Retina (tissue), 1 donor: Measurements from ENCODE around the gene KIAA0408.

Experiments used
- DNase-seq: peaks from one replicate; pipeline ENCODE4 v3.0.0-alpha.2; 2016

KIAA0408 gene

DNA sequence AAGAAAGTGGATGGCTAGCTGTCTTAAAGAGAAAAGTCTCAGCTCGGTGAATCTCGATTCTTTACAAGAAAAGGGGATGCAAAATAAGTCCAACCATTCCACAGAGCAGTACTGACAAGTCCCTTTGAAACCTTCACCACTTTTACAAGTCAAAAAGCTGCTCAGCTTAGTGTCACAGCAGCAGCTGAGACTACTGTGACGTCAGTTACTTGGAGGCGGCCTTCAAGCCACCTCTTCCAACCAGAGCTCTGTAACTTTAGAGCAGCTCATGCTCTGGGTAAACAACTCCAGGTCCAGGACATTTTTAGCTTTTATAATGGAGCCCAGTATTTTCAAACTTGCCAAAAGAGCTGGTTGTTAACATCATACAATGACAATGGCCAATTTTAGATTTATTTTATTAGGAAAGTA, at the start of gene KIAA0408:
TSS of gene KIAA0408 (minus strand) at position 159 of the 411 bp plus-strand sequence. CDS start 5,408 bp downstream, outside the sequence.
- no peak for DNase-seq

DNA sequence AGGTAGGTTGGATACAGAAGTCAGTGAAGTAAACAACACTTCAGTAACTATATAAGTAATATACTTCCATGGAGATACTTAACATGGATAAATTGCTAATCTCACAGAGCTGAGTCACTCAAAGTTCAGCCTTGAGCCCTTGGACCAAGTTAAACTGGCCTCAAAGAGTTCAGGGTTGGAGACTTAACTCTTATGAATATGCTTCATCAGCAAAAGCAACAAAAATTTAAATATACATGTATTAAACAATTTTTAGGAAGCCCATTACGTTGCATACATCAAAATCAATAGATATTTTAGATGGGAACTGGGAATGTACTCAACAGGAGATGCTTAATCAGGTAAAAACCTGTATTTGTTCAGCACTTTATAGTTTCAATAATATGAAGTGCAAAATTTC, 47.7 kb upstream of the KIAA0408 start:
- DNase-seq: no peak

DNA sequence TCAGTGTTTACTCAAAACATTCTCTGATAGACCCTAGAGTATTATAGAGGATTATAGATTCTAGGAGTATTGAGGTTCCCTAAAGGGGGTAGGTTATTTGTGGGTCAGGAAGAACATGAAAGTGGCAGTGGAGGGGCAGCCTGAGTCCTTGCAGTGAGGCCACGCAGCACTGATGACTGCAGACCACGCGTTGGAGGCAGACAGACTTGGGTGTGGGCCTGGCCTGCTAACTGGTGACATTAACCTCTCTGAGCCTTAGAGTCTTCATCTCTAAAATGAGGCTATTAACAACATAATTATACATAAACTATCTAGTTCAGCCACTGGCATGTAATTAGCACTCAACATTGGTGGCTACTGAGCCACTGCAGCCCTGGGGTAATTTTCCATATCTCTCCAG, 43.8 kb upstream of the KIAA0408 start:
- no peak for DNase-seq

DNA sequence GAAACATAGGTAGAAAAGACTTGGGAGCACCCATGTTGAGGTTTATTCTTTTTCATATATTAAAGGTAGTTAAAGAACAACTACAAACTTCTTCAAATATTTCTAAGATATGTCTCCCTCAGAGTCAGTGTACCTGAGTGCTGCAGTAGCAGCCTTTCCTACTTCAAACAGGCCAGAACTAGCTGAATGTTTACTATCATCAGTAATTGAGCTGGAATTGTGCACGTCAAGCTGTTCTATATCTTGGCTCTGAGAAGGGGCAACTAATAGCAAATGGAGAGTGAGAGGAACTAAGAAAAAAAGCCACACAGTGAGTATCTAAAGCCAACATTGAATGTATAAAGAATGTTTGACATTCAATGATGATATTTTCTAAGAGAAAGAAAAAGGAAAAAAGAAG, 38.2 kb upstream of the KIAA0408 start:
- no peak for DNase-seq

DNA sequence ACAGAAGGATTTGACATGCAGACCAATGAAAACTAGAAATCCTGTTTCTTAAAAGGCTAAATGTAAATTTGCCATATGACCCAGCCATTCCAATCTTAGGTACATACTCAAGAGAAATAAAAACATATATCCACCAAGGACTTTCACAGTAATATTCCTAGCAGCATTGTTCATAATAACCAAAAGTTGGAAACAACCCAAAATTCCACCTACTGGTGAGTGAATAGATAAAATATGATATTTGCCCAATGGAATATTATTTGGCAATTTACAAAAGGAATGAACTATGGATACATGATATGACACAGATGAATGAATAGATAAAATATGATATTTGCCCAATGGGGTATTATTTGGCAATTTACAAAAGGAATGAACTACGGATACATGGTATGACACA, 37.3 kb upstream of the KIAA0408 start:
- no peak for DNase-seq

DNA sequence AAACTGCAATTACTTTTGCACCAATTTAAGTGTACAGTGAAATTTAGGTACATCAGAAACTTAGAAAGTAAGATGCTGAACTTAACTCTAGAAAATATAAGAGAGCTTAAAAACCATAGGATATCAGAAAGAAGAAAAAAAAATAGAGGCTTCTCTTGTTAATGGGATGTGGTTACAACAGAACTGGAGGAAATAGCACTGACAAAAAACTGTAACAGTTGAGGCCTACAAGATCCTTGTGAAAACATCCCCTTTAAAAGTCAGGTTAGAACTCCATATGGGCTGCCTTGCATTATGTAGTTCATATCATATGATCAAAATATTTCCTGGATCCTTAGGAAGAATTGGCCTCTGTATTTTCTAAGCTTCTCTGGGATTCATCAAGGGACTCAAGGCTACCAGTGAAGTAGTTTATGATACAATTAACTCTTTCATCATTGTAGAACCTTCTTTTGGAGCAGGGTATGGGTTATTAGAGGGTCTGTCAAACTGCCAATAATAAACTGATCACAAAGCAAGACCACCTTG, 35.1 kb upstream of the KIAA0408 start:
- no peak for DNase-seq

DNA sequence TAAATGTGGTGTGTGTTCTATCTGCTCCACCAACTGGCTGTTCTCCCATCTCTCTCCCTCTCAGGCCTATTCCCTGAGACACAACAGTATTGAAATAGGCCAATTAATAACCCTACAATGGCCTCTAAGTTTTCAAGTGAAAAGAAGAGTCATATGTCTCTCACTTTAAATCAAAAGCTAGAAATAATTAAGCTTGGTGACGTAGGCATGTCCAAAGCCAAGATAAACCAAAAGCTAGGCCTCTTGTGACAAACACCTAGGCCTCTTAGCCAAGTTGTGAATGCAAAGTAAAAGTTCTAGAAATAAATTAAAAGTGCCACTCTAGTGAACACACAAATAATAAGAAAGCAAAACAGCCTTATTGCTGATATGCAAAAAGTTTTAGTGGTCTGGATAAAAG, 30.1 kb upstream of the KIAA0408 start:
- DNase-seq: no peak

DNA sequence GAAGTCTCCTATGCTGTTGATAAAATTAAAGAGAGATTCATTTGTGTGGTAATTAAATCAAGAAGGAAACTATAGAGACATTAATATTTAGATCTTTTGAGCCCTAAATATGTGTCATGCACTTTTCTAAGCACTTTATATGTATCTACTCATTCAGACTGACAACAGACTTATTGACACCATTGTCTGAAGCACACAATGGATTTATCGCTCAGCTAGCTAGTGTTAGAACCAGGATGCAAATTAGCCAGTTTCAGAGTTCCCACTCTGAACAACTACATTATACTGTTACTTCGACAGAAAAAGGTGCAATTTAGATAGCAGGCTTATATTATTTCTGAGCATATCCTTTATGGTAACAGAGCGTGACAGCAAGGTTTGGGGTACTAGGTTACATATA, 27.7 kb upstream of the KIAA0408 start:
- no peak for DNase-seq

DNA sequence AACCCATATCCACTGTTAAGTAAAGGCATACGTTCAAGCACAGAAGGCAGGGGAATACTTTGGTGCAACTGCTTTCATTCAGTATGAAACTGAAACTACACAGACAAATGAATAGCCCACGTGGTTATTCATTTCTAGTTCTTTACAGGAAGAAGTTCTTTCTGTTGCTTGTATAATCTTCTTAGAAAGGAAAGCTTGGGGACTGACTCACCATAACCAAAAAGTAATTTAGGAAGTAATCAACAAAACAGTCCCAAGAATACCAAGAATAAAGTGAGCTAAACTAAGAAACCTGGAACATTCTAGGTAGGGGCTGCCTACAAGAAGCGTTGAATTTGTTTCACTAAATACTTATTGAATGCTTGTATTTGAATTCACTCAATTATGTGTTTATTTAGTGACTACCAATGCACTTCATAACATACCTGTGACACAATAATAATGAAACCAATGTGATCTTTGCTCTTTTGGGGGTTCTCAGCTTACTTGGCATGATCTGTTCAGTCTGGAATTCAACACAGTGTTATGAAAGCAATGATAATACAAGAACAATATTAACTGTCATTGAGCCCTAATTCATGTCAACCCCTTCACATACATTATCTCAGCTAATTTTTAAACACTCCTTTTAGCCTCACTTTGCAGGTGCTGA, 25.1 kb upstream of the KIAA0408 start:
- DNase-seq: no peak

DNA sequence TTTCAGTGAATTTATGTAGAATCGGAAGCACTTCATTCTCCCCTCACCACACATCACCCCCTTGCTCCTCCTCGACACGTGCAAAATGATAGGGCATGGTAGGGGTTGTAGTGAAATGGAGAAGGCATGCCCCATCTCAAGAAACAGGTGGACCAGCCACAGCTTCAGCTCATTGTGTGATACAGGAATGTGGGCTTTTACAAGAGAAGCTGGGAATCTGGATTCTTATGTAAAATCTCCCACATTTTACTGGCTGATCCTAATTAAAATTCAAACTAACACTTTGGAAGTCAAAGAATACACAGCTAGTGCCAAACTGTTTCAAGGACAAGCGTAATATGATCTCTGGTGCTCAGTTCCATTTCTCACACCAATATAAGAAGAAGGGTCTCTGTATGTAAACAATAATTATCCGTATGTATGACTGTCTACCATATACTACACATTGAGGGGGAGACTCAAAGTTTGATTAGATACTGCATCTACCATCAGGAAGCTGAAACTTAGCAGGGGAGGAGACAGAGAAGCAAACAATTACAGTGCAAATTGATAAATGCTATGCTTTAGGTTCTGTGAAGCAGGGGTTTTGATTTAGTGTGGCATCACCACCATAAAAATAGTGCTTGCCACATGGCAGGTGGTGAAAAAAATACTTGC, 24.3 kb upstream of the KIAA0408 start:
- DNase-seq: no peak

DNA sequence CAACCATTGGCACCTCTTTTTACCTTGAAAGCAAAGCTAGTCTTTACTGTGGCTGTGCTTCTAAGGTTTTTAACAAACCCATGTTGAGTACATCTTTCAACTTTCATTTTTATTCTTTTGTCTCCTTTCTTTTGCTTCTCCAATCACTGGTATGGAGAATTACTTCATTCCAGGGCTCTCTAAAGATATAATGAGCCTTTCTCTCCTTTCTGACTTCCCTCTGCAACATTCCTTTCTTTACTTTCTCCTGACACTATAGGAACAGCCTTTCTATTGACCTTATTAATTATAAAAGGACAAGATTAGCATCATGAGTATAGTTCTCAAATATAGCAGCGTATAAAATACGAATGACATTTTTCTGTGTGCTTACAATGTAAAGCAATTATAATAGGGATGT, 23.1 kb upstream of the KIAA0408 start:
- DNase-seq: no peak

DNA sequence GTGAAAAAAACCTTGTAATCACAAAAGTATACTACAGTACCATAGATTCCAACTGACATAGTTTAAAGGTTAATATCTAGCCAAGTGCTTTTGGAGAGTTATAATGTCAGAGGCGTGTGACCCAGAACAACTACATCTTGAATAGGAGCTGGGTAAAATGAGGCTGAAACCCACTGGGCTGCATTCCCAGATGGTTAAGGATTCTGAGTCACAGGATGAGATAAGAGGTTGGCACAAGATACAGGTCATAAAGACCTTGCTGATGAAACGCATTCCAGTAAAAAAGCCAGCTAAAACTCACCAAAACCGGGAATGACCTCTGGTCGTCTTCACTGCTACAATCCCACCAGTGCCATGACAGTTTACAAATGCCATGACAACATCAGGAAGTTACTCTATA, 22.4 kb upstream of the KIAA0408 start:
- DNase-seq: no peak

DNA sequence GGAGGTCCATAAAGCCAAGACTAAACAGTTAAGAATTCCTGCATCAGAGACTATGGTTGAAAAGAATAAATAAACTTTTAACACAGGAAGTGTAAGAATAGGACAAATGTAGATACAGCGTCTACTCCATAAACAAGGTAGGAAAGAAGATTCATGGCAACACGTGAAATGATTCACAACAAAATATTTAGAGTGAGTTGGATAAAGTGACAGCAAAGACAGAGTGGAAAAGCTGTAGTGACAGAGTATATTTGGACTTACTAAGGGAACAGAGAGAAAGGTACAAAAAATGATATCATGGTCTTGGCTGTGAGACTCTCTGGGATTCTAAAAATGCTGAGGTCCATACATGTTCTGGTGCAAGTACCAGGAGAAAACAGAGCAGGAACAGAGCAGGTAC, 21.9 kb upstream of the KIAA0408 start:
- no peak for DNase-seq

DNA sequence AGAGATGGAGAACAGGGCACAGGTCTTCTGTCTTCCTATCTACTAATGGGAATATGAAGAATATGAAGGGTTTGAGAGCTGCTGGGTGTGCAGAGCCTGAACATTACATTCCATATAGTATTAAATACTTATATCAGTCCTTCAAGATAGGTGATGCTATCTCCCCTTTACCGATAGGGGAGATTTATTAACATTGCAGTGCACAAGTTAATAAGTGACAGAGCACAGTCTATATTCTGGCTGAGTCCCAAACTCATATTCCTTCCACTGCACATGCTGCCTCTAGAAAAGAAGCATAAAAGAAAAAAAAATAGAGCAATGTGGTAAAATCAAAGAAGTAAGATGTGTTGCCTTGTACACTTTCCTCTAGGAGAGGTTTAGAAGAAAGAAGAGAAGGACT, 18.5 kb upstream of the KIAA0408 start:
- no peak for DNase-seq

DNA sequence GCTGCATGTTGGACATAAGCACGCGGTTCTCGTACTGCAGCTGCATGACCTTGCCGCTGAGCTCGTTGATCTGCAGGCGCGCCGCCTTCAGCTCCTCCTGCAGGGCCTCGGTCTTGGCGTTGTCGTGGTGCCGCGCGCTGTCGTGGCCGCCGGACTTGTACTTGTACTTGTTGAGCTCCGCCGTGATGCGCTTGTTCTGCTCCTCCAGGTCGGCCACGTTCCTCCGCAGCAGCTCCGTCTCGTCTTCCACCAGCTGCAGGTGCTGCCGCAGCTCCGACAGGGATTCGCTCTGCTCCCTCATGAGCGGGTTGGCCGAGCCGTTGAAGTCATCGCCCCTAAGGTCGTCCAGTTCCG, 16.6 kb upstream of the KIAA0408 start:
- no peak for DNase-seq

DNA sequence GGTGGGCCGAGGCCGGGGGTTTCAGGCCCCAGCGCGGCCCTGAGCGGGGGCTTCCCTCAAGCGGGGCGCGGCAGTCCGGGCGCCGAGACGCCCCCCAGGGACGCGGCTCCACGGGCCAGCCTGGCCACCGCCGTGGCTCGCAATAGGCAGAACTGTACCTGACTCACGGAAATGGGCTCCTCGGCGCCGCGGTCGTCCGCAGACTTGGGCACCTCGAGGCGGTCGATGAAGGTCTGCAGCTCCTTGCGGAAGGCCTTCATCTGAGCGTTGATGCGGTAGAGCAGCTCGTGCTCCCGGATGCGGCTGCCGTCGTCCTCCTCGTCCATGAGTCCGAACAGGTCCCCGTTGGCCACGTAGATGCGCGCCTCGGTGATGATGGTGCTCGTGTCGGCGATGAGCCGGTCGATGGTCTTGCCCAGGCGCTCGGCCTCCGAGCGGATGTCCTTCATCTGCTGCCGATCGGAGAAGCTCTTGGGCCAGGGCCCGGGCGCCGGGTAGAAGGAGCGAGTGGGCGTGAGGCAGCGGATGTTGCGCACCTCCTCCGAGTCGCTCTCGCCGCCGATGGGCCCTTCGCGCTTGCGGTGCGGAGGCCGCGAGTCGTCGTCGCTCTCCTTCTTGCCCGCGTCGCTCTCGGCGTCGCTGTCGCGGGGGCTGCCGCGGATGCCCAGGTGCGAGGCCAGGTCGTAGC, 16.1 kb upstream of the KIAA0408 start:
- no peak for DNase-seq

DNA sequence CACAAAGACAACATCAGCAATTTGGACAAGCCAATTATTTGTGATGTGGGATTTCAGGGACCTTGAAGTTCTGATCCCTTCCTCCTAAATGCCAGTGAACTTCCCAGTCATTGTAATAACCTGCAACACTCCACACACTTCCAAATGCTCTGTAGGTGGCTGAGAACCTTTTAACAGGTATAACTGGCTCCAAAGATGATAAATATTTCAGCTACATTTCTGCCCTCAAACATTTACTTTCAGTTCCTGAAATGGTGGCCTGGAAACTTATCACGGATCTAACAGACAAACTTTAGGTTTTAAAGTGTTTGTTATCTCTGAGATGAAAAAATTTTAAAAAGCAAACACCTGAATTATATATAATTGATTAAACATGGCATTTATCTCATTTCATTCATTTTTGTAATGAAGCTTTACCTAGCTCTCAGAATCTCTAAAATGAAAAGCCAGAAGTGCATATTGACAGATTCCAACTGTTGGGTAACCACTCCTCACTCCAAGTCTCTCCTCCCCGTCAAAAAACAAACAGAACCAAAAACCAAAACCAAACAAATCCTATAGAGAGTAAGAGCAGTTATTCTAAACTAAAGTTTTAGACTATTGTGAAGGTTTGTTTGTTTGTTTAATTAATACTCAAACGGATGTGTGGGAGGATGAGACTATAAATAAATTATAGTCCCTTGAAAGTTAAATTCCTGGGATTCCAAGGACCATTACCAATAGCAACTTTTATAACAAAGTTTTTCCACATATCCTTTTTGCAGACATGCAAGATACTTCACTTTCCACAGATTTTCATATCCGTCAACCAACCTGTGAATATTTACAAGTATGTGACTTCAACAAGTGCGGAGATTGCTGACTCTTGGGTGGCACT, 12.4 kb upstream of the KIAA0408 start:
- DNase-seq: no peak

DNA sequence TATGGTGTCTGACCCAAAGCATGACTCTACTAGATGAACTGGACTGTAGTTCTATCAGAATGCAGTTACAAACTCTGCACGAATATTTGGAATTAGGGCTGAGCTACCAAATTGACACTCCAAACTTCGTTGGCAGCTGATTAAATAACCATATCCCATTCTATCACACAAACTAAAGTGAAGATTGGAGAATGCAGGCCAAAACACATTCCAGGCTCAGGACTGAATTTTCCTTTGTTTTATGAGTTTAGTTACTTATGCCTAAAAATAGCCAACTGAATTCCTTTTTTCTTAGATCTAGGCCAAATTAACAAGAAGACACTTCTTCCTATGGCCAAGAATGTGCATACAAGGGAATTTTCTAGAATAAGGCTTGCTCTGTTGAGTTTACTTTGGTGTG, 9.7 kb upstream of the KIAA0408 start:
- no peak for DNase-seq

DNA sequence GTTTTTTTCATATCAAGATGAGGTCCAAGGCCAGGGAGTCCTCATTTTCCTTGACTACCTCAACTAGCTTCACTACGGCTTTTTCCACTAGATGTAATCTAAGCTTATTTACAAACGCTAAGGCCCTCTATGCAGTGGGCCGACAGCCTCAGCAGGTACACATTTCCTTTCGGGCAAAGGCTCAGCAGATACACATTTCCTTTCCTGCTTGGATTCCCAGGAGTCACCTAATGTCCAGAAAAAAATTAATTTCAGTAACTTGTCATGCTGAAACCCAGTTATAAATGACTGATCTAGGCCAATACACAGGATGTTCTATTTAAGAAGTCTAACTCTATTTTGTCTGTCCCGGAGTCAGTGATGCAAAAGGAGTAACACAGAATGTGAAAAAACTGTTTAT, 7.2 kb upstream of the KIAA0408 start:
- DNase-seq: no peak

DNA sequence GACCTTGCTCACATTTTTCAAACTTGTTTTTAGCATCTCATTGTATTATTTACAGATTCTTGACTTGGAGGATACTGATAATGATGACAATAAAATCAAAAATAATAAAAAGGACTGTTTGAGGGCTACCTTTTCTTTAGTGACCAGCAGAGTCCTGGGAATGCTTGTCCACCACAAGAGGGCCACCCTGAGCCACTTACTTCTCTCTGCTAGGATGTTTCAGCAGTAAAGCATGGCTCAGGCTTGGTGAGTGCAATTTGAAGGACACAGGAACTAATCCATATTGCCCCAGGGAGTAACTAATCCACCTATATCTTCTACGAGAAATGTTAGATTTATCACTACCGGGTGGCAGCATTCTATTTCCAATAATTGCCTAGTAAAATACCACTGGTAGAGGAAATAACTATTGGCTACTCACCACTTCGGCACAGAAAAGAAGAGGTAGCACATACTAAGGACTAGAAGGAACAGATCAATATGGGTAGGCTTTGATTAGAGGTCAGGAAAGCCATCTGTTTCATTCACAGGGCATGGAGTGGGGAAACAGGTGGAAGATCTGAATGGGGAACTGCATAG, 5.8 kb upstream of the KIAA0408 start:
- DNase-seq: peak; percentile 44

DNA sequence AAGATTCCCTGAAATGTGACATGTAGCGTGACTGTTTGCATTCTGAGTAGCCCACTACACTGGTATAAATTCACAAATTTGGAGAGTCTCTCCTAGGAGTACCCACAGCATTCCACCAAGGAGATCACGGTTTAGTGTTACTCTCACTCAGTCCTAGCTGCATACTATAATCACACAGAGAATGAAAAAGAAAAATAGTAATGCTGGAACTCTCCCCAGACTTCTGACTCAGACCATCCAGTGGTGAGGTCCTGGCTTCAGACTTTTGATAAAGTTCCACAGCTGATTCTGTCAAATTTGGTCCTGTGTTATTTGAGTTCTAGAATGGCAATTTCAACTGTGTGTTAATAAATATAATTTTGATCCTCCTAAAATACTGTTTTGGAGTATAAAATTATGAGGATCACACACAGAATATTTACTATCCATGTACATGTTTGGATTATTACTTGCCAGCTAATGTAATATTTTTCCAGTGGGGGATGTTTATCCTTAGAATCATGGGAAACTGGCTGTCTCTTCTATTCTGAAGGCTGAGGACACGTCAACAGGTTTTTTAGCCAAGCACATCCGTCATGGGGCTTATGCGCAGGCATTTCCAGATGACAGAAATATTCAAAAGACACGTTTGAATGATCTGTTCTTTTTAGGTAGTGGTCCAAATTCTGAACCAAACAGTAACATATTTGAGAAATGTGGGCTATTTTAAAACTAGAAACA, 5.1 kb upstream of the KIAA0408 start:
- no peak for DNase-seq

DNA sequence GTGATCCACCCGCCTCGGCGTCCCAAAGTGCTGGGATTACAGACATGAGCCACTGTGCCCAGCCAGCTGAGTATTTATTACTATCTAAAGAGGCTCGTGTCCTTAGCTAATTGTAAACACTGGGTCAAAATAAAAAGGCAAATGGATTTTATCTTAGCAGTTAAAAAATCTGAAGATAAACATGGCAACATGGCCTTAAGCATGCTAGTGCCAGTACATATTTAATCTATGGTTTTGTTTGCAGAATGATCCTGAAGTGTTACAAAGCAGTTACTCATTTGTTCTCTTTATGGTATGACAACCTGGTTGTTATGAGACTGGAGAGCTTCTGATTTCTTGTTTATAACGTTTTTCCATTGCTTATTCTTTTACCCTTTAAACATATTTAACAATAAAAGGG, 3.9 kb upstream of the KIAA0408 start:
- DNase-seq: no peak
